ENCODE results near the gene DUS1L.
"Not testable (repeated sequence)": the region's sequence is repeated elsewhere in the genome, so short reads cannot be mapped to it uniquely, and the experiment has no call there.

The DUS1L gene

GRCh38 chr17:82039695-82040299 lies 25.8 kb downstream of the DUS1L start:
- no peak for TF ChIP-seq CTCF (IDR thresholded peaks at IDR 0.05; ENCODE audit: borderline replicate concordance, insufficient read depth, low read depth, low read length)
- no peak overlapping the region for H3K4me3 ChIP-seq (ENCODE audit: low read depth, low read length)

GRCh38 chr17:82038796-82039409 lies 26.7 kb downstream of the DUS1L start:
- not testable (repeated sequence) for H3K4me3 ChIP-seq (ENCODE audit: low read depth, low read length)

GRCh38 chr17:82037889-82038195 lies 27.8 kb downstream of the DUS1L start:
- H3K4me3 ChIP-seq (ENCODE audit: low read depth, low read length): no peak overlapping the region
- no peak for TF ChIP-seq CTCF (IDR thresholded peaks at IDR 0.05; ENCODE audit: borderline replicate concordance, insufficient read depth, low read depth, low read length)

- H3K4me3 ChIP-seq (ENCODE audit: low read depth, low read length): peak within 1 kb of the TSS; percentile 72
- TF ChIP-seq CTCF (IDR thresholded peaks at IDR 0.05; ENCODE audit: borderline replicate concordance, insufficient read depth, low read depth, low read length): peak; percentile 98
Observed at GRCh38 chr17:82037092-82037888, 28.3 kb downstream of the DUS1L start, which contains the start of gene DCXR. Gene DCXR, minus strand, starts transcription at chr17:82037697. Its CDS starts 15 bp downstream, at chr17:82037682.

DNA sequence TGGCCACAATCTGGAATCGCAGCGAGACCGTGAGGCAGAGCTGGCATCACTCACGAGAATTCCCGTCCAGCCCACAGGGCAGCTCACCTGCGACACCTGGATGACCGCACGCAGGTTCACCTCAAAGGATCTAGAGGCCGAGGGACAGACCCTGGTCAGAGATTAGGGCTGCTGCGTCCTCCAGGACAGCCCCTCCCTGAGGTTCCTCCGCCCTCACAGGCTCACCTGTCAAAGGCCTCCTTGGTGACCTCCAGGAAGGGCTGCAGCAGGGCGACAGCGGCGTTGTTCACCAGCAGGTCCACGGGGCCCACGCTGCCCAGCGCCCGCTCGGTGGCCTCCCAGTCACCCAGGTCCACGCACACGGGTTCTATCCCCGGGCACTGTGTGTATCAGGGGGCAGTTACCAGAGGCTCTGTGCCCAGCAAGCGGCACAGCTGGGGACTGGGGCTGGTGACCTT lies 28.9 kb downstream of the DUS1L start:
- no peak for TF ChIP-seq CTCF (IDR thresholded peaks at IDR 0.05; ENCODE audit: borderline replicate concordance, insufficient read depth, low read depth, low read length)
- peak overlapping the region; percentile 72 for H3K4me3 ChIP-seq (ENCODE audit: low read depth, low read length)

DNA sequence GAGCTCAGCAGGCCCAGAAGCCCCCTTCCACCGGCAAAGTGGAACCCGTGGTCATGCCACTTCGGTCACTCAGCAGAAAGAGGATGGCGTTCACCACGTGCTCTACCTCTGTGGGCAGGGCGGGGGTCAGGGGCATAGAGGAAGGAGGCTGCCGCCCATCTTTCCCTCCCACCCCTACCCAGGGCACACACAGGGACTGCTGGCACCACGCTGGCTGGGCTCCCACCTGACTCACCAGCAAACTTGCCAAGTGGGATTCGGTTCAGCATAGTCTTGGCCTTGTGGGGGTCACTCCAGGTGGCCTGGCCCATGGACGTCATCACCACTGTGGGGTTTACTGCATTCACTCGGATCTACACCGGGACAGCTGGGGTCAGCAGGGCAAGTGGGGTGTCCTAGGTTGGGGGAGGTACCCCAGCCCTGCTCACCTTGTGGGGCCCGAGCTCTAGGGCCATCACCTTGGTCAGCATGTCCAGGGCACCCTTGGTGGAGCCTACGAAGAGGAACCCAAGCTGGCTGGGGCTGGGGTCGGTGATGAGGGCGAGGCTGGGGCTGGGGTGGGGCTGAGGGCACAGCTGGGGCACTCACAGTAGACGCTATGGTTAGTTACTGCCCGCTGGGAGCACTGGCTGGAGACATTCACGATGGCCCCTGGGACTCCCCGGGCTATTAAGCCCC lies 29.5 kb downstream of the DUS1L start:
- no peak for TF ChIP-seq CTCF (IDR thresholded peaks at IDR 0.05; ENCODE audit: borderline replicate concordance, insufficient read depth, low read depth, low read length)
- H3K4me3 ChIP-seq (ENCODE audit: low read depth, low read length): peak overlapping the region; percentile 72

GRCh38 chr17:82035488-82035887 lies 30.1 kb downstream of the DUS1L start:
- no peak overlapping the region for H3K4me3 ChIP-seq (ENCODE audit: low read depth, low read length)
- no peak for TF ChIP-seq CTCF (IDR thresholded peaks at IDR 0.05; ENCODE audit: borderline replicate concordance, insufficient read depth, low read depth, low read length)

All from GM12875 (cell line).